SHP77 treated with DMSO at 0.1 percent for 48 hours (cell line): ENCODE data around the gene KCNC2.

Experiments used
- DNase-seq: peaks from one replicate; lab custom pipeline; 2025; lab: John Stamatoyannopoulos, UW

The KCNC2 gene

DNA sequence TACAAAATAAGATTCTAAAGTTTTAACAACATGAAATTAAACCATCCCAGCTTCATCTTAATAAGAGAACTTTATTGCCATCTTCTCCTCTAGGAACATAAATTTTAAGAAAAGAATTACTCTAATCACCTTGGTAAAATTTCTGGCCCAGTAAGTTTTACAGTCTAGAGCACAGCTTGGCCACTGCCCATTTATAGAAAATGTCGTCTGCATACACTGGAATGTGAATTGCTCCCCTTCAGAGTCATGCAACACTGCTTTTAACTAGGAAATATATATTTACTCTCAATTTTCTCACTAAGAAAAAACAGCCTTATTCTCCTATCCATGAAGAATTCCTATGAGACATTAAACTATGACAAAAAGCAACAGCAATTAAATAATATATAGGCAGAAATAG lies 48.2 kb downstream of the KCNC2 start:
- DNase-seq, result no peak

DNA sequence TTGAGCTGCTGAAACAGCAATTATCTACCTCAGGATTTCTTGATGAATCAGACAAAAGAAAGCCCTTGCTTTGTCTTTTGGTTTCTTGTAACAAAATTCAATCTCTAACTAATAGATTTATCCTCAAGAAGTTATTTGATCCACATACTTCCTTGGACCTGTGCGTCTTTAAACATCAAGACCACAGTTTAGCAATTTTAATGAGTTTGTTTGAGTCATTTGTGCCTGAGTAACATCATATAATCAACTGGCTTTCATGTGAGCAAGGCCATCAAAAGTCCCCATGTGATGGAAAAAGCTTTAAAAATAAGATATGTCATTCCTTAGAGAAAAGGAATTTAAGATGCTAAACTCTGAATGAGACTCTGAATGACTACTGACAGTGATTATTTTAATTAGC lies 52.3 kb downstream of the KCNC2 start:
- no peak for DNase-seq

DNA sequence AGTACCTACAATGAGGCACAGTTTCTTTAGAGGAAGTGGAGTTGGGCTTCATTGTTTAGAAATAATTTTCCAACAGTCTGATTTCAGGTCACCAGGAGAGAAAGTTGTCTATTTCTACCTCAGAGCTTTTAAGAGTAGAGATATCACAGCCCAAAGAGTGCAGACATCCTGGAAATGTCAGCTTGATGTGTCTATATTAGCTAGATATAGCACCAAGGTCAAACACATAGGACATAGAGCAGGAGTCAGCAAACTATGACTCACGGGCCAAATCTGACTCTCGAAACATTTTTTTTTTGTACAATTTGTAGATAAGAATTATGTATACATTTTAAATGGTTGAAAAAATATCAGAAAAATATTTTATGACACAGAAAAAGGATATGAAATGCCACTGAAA lies 53.7 kb downstream of the KCNC2 start:
- no peak for DNase-seq

DNA sequence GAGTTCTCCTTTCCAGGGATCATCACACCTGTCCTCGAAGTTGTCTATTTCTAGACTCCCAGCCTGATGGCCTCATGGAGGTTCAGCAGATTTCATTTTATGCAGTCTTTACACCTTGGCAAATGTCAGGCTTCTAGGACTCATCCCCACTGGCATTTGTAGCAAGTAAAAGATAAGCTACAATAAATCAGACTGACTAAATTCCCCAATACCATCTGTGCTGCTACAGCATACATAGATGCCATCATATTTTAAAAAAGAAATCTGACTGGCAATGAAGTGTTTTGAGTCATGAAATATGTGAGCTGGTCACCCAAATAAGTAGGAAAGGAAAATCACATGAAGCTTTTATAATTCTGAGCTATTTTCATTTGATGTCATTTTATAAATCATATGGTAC lies 55.3 kb downstream of the KCNC2 start:
- DNase-seq, result no peak

DNA sequence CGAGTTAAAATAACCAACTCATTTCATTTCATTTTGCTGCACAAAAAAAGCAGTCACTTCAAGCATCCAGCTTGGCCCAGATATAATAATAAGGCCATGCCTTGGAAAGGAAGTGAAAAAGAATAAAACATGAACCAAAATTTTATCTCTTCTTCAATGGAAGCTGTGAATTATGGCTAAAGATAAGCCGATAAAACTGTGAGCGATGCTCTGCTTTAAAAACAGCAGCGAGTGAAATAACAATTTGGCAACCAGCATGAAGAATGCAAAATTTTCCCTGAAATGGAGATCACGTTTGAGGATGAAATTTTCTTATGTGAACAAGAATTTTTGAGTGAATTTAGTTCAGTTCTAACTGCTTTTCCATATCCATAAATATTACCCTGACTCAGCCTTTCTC lies 70.4 kb downstream of the KCNC2 start:
- no peak for DNase-seq

DNA sequence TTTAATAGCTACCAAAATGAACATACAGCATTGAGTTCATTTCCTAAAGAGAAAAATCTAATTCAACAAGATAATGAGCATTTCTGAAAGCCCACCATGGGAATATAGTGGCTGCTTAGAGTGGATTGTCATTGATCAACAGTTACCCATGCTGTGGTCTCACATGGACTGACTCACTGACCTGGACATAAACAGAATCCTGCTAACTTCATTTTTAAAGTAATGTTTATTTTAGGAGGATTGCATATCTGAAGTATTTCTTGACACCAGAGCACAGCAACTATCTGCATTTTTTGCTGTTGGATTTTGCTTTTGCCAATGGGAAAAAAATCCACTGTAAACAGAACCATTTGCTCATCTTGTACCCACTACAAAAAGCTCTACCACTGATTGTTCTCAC lies 71.7 kb downstream of the KCNC2 start:
- DNase-seq, result no peak

DNA sequence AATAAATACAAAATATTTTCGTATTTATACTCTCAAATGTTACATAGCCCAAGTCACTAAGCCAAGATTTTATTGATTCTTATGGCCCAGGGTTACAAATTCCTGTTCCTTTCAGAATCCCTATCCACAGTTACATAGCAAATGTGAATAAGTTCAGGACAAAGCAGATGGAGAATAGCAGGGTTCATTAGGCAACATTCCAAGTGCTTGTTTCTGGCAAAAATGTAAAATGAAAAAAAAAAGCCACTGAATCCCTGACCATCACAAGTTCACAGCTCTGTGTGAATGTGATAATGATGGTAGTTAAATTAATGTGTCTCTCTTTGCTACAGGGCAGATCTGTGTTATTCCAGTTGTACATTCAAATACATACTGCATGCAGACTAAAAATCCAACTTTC lies 74.6 kb downstream of the KCNC2 start:
- DNase-seq, result no peak

DNA sequence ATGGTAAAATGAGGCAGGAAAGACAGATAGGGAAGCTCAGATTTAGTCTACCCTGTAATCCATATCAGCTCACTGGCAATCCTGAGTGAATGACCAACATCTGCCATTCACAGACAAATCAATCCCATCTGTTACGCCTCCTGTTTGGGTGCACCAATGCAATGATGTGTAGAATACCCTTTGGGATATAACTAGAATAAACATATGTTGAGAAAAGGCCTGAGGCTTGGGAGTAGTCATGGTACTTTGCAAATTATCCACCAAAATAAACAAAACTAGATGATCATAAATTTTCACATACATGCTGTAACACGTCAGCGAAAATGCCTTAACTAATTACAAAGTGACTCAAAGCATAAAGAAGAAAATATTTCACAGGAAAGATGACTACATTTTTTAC lies 78.8 kb downstream of the KCNC2 start:
- DNase-seq, result no peak

DNA sequence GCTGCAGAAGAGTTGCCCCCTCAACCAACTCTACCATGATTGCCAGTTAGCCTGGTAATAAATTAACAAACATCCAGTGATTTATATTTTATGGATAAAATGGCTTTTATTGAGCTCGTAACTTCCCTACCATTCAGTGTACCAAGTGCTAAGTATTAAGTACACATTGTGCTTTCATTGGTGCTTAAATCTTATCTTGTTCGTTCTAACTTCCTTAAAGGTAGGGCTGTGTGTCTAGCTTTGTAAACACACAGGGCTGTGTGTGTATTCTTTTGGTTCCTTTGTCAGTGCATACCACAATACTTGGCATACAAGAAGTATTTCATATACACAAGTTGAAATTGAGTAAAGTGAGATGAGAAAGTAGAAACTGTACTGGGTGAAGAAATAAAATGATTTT lies 80.4 kb downstream of the KCNC2 start:
- no peak for DNase-seq

DNA sequence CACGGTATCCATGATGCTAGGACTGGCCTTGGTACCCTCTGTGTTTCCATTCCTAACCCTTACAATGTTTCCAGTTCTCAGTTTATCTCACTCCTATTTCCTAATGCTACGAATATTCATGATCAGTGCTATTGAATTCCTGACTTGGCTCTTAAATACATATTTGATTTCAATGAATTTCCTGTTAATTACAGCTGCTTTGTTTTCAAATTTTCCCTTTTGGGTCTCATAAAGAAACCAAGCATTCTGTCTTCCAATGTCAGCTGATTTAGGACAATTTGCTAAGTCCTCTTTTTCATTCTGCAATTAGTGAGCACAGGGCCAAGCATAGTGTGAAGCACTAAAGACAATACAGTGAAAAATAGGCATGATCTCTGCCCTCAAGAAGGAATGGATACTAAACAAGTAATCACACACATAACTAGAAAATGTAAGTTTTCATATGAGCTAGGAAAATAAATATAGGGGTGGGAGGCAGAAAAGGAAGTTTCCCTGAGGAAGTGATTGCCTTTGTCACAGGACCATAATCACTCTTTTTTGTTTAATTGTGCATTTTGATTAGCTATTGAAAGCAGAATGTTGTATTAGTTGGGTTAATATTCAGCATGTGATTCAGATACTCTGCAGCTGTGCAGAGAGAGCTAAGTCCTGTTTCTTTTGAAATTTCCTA lies 88.5 kb downstream of the KCNC2 start:
- DNase-seq, result no peak

DNA sequence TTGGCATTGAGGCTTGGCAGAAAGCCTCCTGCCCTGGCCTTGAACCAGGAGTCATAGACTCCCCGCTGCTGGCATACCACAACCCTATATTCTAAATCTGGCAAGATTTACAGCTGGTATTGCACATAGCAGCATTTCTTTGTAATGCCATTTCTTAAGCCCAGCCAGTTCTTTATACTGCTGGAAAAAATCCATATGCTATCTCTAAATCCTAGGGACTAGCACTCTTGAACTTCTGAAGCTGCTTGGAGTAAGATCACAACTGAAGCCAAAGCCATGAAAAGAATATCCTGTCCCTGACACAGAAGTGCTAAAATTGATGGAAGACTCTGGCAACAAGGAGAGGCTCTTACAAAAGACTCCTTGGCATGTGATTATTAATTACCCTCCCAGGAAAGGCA lies 89.3 kb downstream of the KCNC2 start:
- DNase-seq, result no peak

DNA sequence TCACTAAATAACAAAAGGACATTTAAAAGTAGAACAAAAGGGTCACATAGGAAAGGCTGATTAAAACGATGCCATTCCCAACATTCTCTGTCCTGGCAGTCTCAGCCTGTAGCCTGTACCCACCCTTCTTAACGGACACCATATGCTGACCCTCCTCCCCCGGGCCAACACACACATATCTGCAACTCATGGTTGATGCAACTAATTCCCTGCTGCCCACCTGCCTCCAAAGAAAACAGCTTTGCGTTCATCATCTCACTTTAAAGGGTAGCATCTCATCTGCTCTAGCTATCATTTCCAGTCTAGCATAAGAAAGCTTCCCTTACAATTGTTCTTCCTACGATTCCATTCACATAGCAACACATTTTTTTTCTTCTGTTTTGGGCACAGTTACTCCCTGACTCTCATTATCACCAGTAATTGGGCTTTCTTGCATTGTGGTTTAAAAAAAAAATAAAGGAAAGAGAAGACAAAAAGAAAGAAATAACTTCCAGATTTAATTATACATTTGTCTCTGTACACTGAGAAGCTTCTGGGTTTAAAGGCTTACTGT lies 92.9 kb downstream of the KCNC2 start:
- DNase-seq, result no peak

DNA sequence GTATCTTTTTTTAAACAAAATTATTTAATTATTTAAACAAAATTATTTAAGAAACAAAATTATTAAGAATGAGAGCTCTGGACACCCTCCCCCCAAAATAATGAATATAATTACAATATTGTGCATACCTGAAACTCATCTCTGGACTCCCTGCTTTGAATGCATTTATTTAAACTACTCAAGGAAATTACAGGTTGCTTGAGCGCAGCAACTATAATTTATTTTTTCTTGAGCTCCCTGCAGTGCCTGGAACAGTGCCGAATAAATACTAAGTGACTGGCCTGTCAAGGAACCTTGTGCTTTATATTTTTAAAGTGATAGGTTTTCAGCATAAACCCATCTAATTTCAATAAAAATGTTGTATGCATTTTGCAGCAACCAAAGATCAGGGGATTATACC lies 93.9 kb downstream of the KCNC2 start:
- no peak for DNase-seq

DNA sequence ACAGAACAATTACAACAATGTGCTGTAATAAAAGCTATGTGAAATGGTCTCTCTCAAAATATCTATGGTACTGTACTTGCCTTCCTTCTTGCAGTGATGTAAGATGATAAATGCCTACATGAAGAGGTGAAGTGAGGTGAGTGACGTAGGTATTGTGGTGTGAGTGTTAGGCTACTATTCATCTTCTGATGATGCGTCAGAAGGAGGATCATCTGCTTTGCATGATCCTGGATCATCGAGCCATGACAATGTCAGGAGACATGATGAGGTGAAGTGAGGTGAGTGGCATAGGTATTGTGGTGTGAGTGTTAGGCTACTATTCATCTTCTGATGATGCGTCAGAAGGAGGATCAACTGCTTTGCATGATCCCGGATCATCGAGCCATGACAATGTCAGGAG lies 105.8 kb downstream of the KCNC2 start:
- no peak for DNase-seq

DNA sequence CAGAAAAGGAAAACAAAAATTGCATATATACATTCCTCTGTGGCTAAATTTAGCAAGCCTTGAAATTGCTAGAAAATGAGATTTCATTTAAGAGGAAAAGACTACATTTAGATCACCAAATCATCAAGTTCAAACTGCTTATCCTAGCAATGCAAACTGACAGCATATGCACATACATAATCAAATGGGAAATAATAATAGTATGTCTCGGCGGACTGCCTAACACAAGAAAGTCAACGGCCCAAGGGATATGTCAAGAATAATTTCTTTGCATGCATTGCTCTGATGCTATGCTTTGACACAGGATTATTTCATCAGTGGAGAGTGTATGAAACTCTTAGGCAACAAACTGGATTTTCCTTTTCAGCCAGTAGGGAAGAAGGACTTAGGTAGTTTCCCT lies 107.9 kb downstream of the KCNC2 start:
- no peak for DNase-seq

DNA sequence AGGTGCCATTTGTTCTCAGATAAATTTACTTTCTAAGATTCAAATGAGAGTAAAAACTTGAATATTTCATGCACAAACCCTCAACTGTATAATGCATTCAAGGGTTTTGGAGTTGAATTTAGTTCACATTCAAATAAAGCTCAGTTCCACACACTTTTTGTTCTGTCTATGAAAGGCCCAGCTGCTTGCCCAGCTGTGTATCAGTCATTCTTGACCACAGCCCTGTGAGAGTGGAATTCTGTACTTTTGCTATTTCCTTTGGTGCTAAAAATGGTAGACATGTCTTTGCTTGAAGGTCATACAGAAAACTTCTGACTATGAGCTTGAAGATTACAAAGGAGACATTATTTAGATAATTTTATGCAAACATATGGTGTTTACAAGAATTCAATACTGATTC lies 110.4 kb downstream of the KCNC2 start:
- no peak for DNase-seq

DNA sequence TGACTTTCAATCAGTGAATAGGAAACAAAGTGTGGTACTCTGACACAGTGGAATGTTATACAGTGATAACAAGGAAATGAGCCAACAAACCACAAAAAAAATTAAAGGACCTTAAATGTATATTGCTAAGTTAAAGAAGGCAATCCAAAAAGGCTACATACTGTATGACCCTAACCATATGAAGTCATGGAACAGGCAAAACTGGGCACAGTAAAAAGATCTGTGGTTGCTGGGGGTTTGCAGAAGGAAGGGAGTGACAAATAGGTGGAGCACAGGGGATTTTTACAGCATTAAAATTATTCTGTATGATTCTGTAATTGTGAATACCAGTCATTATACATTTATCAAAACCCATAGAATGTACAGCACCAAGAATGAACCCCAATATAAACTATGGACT lies 112.6 kb downstream of the KCNC2 start:
- DNase-seq, result no peak

DNA sequence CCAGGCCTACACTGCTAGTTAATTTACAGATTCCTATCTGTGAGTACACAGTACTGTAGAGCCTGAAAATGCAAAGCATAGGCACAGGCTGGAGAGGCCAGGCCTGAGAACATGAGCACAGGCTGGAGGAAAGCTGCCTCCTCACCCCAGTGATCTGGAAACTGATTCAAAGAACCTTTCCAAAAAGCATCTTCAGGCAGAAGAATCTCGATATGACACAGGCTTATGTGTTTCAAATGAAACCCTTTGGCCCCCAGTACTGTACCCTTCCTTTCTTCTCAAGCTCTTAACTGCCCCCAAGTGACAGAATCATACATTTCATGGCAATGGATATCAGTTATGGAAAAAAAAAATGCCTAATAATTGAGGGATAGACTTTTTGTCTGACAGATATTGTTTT lies 122.0 kb downstream of the KCNC2 start:
- DNase-seq, result no peak

DNA sequence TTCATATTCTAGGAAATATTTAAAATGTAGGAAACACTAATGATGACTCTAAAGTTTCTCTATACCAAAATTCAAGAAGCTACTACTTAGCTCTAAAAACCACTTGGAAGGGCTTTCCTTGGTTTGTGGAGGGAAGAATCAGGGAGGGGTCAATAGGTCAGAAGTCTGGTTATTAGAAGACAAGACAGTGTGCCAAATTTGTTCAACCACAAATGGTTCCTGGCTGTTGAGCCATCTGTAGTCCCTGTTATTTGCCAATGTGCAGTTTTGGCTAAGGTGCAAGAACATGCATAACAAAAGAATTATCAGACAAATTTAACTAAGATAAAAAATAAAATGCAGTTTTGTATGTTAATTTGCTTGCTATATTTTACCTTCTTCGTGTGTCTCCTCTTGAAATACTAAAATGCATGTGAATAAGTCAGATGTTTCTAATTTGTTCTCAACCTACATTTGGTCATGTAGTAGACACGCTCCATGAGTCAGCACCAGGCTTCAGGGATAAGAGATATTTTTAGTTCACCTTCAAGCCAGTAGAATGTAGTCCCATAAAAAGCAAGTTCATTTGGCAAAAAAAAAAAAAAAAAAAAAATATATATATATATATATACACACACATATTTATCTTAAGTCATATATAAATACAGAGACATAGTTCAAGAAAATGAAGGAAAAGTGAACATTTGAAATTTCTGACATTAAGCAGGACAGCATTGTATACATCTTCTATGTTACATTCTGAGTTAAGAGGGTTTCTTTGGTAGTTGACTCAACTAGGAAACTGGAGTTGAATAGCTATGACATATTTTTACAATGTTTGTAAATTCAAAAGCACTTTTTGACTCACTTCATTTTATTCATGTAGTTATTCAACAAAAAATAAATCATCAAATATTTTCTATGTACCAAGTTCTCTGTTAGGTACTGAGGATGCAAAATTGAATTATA lies 123.3 kb downstream of the KCNC2 start:
- no peak for DNase-seq

DNA sequence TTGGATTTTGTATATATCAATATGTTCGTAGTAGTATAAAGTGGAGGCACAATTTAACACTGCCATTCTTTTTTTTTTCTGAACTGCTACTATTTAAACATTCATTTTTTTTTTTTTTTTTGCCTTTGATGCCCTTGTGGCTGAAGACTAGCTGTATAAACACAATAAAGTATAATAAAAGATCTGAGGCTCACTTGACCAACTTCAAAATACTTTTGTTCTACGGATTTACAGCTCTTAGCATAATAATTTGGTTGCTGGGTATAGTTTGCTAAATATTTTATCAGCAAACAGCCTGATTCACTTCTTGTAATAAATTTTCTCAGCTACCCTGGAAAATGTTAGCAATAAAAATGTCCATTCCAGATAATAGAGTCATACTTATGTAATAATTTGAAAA lies 128.3 kb downstream of the KCNC2 start:
- no peak for DNase-seq

DNA sequence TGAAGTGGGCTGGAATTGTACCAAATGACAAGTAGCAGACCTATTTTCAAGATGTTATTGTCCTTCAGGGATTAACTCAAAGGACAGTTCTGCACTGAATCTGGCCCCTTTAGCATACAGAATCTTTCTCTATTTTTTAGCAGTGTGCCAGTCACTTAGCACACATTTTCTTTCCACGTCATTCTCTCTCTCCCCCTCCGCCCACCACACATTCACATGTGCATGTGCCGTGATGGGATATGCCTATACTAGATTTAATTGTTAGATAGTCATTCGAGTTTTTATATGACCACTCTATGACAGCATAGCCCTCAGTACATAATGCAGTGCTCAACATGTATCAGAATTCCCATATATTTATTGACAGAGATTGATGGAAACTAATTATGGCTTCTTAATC lies 129.1 kb downstream of the KCNC2 start:
- DNase-seq, result no peak

DNA sequence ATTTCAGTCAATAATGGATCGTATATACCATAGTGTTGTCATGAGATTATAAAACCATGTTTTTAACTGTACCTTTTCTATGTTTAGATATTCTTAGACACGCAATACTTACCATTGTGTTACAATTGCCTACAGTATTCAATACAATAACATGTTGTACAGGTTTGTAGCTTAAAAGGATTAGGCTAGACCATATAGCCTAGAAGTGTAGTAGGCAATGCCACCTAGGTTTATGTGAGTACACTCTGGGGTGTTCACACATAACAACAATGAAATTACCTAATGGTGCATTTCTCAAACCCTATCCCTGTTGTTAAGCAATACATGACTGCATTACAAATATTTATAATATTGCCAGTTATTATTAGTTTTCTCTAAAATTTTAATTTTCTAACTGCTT lies 144.2 kb downstream of the KCNC2 start:
- no peak for DNase-seq

DNA sequence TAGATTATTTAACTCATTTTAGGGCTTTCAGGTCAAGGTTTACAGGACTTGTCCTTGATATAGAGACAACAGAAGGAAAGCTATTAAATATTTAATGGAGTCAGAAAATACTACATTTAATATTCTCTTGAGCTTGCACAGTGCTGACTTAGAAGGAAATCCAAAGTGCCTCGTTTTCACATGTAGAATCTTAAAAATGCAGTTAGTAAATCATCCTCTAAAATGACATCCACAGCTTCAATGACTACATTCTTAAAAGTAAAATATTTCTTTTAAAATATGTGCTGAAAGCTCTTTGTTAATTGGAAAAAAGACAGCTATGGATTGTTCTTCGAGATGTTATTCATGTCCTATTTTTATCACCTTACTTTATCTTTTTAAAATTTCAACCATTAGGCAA lies 146.9 kb downstream of the KCNC2 start:
- no peak for DNase-seq
